Measurements from ENCODE around the gene INHBC.
"Not testable (repeated sequence)": the region's sequence is repeated elsewhere in the genome, so short reads cannot be mapped to it uniquely, and the experiment has no call there.

INHBC gene, protein sequence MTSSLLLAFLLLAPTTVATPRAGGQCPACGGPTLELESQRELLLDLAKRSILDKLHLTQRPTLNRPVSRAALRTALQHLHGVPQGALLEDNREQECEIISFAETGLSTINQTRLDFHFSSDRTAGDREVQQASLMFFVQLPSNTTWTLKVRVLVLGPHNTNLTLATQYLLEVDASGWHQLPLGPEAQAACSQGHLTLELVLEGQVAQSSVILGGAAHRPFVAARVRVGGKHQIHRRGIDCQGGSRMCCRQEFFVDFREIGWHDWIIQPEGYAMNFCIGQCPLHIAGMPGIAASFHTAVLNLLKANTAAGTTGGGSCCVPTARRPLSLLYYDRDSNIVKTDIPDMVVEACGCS

GRCh38 chr12:57434517-57435223 is at the start of gene INHBC:
TSS of gene INHBC (plus strand) at chr12:57434784. CDS start at chr12:57434887, 103 bp downstream.
- no peak for DNase-seq

DNA sequence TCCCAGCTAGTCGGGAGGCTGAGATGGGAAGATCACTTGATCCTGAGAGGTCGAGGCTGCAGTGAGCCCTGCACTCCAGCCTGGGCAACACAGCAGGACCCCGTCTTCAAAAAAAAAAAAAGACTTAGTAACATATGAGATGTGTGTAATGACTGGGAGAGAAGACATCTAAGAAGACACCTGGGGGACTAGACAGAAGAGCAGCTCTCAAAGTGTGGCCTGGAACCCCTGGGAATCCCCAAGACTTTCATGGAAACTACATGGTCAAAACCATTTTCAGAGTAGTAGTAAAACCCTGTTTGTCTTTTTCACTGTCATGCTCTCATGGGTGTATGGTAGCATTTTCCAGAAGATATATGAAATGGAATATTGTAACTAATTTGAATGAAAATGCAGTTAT is 49.0 kb upstream of the INHBC start:
- no peak for DNase-seq

GRCh38 chr12:57386187-57386720 is 48.3 kb upstream of the INHBC start:
- no peak for DNase-seq

DNA sequence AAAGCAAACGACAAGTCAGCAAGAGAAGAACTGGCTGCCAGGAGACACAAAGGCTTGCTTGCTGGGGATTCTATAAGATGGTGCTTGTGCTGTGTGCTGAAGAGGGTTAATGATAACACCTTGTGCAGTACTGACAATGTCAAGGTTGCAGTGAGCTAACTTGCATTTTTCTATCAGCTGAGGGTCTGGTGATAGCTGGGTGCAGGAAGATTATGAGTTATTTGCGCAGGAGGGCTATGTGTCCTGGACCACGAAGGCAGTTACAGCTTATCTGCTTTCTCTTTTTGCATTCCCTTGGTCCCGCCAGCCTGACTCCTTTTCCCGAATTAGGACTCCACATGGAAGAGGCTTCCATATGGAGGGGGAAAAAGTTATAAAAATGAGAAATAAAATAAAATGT is 46.2 kb upstream of the INHBC start:
- DNase-seq, result no peak

DNA sequence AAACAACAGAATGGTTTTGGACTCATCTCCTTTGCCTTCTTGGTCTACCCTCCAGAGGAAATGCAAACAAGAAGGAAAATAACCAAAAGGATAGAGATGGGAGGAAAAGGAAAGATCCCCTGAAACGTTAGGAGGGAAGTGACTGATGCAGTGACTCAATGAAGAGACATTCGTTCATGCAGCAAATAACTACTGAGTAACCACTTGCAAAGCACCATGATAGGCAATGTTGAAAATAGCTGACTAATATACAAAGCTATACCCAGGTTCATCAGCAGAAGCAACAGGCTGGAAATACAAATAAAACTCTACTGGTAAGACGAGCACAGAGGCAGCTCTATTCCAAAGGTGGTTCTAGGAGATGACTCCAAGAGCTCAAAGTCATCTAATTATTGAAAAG is 45.6 kb upstream of the INHBC start:
- no peak for DNase-seq

DNA sequence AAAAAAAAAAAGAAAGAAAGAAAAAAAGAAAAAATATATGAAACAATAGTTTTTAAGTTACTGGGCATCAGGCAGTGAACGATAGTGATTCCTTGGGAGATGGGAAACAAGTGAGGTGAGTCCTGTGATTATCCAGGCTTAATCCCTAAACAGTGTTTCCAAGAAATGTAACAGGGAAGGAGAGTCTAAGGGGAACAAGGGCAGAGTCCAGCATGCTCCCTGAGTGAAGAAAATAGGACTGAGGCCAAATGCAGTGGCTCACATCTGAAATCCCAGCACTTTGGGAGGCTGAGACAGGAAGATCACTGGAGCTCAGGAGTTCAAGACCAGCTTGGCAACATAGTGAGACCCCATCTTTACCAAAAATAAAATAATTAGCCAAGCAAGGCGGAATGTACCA is 44.4 kb upstream of the INHBC start:
- DNase-seq, result no peak

- DNase-seq, result no peak
Measured at GRCh38 chr12:57395121-57395520, 39.5 kb upstream of the INHBC start.

- DNase-seq, result no peak
Measured at GRCh38 chr12:57397441-57397840, 37.1 kb upstream of the INHBC start.

GRCh38 chr12:57399718-57400463 is 34.7 kb upstream of the INHBC start:
- not testable (repeated sequence) for DNase-seq

DNA sequence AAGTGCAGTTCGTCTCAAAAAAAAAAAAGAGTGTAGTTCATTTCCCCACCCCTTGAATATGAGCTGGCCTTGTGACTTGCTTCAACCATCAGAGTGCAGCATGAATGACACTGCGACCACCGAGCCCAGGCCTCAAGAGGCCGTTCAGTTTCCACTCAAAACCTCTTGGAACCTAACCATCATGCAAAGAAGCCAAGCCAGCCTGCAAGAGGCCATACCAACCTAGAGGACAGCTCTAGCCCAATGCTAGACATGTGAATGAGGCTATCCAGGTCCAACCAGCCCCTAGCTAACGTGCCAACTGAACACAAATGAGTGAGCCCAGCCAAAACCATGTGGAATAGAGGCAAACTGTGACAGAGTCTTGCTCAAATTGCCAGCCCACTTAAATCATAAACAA is 33.4 kb upstream of the INHBC start:
- DNase-seq, result no peak

GRCh38 chr12:57402156-57402555 is 32.4 kb upstream of the INHBC start:
- DNase-seq, result not testable (repeated sequence)

DNA sequence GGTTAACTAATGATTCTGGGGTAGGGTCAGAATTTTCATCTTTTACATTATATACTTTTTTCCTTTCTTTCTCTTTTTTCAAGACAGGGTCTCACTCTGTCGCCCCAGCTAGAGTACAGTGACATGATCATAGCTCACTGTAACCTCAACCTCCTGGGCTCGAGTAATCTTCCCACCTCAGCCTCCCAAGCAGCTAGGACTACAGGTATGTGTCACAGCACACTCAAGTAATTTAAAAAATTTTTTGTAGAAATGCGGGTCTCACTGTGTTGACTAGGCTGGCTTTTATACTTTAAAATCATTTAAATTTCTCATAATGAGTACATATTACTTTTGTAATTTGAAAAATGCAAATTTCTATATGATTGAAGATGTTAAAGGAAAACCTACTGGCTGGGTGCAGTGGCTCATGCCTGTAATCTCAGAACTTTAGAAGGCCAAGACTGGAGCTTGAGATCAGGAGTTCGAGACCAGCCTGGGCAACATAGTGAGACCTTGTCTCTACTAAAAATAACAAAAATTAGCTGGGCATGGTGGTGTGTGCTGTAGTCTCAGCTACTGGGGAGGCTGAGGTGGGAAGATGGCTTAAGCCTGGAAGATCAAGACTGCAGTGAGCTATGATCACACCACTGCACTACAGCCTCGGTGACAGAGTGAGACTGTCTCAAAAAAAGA is 29.5 kb upstream of the INHBC start:
- no peak for DNase-seq

DNA sequence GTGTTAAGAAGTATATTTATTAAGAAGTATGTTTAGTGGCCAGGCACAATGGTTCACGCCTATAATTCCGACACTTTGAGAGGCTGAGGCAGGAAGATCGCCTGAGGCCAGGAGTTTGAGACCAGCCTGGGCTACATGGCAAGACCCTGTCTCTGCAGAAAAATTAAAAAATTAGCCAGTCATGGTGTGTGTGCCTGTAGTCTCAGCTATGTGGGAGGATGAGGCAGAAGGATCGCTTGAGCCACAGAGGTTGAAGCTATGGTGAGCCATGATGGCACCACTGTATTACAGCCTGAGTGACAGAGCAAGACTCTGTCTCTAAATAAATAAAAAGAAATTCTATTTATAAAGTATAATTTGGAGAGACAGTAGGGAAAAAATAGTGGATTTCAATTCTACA is 24.1 kb upstream of the INHBC start:
- no peak for DNase-seq

GRCh38 chr12:57414160-57414559 is 20.4 kb upstream of the INHBC start:
- DNase-seq, result not testable (repeated sequence)

DNA sequence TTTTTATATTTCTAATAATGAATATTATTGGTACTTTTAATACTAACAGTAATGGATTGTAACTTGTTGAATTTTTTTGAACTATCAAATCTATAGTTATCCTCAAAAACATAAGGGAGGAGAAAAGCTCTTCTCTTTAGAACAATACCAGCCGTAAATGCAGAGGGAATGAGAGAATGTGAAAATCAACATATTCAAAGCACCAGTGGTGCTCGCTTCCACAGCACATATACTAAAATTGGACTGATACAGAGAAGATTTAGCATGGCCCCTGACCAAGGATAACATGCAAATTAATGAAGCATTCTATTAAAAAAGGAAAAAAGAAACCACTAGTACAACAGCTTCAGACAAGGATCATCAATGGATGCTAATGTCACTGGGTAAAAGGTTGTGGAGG is 19.5 kb upstream of the INHBC start:
- no peak for DNase-seq

DNA sequence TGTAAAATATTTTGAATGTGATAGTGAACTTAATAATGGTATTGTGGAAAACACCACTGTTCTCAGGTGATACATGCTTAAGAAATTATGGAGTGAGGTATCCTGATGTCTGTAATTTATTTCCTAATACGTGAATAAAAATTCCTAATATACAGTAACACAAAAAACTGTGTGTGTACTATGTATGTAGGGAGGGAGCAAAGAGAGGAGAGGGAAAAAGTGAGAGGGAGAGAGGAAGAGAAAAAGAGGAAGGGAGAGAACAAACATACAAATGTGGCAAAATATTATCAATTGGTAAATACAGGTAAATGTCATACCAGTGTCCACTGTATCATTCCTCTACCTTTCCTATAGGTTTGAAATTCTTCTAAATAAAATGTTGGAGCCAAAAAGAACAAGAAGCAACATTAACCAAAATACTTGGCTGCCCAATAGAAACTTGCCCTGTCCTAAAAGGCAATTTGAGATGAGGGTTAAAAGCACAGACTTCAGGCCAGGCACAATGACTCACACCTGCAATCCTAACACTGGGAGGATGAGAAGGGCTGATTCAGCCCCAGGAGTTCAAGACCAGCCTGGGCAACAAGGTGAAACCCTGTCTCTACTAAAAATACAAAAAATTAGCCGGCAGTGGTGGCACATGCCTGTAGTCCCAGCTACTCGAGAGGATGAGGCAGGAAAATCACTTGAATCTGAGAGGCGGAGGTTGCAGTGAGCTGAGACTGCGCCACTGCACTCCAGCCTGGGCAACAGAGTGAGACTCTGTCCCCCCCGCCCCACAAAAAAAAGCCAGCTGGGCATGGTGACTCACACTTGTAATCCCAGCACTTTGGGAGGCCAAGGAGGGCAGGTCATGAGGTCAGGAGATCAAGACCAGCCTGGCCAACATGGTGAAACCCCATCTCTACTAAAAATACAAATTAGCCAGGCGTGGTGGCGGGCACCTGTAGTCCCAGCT is 18.3 kb upstream of the INHBC start:
- DNase-seq, result no peak

GRCh38 chr12:57418255-57418654 is 16.3 kb upstream of the INHBC start:
- no peak for DNase-seq

- no peak for DNase-seq
Measured at GRCh38 chr12:57419495-57419894, 15.1 kb upstream of the INHBC start.

DNA sequence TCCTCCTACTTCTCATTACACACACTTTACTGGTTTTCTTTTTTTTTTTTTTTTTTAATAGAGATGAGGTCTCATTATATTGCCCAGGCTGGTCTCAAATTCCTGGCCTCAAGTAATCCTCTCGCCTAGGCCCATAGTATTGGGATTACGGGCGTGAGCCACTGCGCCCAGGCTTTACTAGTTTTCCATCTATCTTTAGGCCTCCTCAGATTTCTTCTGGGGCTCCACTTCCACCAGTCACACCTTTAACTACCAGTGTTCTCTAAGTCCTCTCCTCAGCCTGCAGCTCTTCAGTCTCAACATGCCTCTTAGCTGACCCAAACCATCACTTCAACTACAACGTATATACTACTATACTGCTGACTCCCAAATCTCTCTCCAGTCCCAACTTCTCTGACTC is 14.1 kb upstream of the INHBC start:
- no peak for DNase-seq

- DNase-seq, result not testable (repeated sequence)
Measured at GRCh38 chr12:57426948-57427347, 7.6 kb upstream of the INHBC start.

DNA sequence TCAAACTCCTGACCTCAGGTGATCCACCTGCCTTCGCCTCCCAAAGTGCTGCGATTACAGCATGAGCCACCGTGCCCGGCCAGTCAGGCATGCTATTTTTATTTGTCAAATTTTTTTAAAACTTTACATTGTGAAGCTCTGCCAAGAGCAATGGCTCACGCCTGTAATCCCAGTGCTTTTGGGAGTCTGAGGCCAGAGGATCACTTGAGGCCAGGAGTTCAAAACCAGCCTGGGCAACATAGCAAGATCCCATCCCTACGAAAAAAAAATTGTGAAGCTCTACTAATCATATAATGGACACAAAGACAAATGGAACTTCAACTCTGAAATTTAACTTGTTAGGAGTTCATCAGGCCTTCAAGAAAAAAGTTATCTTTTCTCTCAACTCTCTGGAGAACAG is 5.6 kb upstream of the INHBC start:
- no peak for DNase-seq

Measured in GOT3 (cell line).